ENCODE data around the gene KCNC3.

KCNC3 gene

DNA sequence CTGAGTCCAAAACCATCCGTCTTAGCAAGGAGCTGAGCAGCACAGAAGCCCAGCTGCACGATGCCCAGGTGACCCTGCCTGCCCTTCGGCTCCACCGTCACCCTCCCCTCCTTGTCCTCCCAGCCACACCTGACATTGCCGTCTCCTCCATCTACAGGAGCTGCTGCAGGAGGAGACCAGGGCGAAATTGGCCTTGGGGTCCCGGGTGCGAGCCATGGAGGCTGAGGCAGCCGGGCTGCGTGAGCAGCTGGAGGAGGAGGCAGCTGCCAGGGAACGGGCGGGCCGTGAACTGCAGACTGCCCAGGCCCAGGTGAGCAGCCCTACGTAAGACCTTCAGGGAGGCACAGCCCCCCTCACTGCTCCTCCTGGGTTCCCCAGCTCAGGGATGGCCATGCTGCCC, 49.1 kb downstream of the KCNC3 start:
- Histone ChIP-seq H3K27me3 (ENCODE audit: insufficient read depth, low read length, poor library complexity, severe bottlenecking) (no peaks in the 10 kb centered on the region), H3K4me1 (ENCODE audit: insufficient read depth, low read length, poor library complexity, severe bottlenecking) (no peaks in the 10 kb centered on the region), H3F3A (ENCODE audit: low read depth) (no peaks in the 10 kb centered on the region), H3K9me2 (replicated peaks; ENCODE audit: low read depth, low read length) (no peaks in the 10 kb centered on the region), H4K20me1 (ENCODE audit: insufficient read depth, low read length, poor library complexity, severe bottlenecking) (no peaks in the 10 kb centered on the region), H3K4me2 (ENCODE audit: low read depth, low read length, poor library complexity, severe bottlenecking) (no peak overlapping the region), H2AFZ (ENCODE audit: low read length) (no peak overlapping the region), H3K79me2 (ENCODE audit: insufficient read depth, low read length) (no peaks in the 10 kb centered on the region), H3K4me3 (ENCODE audit: low read length, poor library complexity, severe bottlenecking) (no peak overlapping the region), H3K9ac (ENCODE audit: low read depth, low read length, poor library complexity, severe bottlenecking) (no peak overlapping the region), H3K9me3 (ENCODE audit: insufficient read depth, low read depth, low read length) (peaks cover 6% of the 10 kb centered on the region; the same call in 1 of the 2 replicates), H3K36me3 (ENCODE audit: insufficient read depth, low read length) (no peaks in the 10 kb centered on the region)
- TF ChIP-seq, protein P1, sequence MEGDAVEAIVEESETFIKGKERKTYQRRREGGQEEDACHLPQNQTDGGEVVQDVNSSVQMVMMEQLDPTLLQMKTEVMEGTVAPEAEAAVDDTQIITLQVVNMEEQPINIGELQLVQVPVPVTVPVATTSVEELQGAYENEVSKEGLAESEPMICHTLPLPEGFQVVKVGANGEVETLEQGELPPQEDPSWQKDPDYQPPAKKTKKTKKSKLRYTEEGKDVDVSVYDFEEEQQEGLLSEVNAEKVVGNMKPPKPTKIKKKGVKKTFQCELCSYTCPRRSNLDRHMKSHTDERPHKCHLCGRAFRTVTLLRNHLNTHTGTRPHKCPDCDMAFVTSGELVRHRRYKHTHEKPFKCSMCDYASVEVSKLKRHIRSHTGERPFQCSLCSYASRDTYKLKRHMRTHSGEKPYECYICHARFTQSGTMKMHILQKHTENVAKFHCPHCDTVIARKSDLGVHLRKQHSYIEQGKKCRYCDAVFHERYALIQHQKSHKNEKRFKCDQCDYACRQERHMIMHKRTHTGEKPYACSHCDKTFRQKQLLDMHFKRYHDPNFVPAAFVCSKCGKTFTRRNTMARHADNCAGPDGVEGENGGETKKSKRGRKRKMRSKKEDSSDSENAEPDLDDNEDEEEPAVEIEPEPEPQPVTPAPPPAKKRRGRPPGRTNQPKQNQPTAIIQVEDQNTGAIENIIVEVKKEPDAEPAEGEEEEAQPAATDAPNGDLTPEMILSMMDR (conservative IDR thresholded peaks at IDR 0.05; ENCODE audit: low read length) = no peak
- TF ChIP-seq EZH2phosphoT487 (IDR thresholded peaks at IDR 0.05; ENCODE audit: borderline replicate concordance) = no peak

DNA sequence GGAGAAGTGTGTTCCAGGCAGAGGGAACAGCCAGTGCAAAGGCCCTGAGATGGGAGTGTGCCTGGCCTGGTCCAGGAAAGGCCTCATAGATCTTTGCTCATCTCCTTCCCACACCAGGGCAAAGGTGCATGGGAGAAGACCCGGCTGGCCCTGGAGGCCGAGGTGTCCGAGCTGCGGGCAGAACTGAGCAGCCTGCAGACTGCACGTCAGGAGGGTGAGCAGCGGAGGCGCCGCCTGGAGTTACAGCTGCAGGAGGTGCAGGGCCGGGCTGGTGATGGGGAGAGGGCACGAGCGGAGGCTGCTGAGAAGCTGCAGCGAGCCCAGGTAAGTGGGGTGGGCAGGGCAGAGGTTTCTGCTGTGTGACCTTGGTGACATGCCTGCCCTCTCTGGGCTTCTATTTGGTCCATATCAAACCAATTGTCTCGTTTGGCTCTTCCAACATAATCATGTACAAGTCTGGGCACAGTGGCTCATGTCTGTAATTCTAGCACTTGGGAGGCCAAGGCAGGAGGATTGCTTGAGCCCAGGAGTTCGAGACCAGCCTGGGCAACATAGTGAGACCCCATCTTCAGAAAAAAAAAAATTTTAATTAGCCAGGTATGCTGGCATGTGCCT, 51.1 kb downstream of the KCNC3 start:
- no peaks in the 10 kb centered on the region for H3K27me3 ChIP-seq (ENCODE audit: insufficient read depth, low read length, poor library complexity, severe bottlenecking)
- H3F3A ChIP-seq (ENCODE audit: low read depth) = no peaks in the 10 kb centered on the region
- H3K4me3 ChIP-seq (ENCODE audit: low read length, poor library complexity, severe bottlenecking) = no peak overlapping the region
- no peaks in the 10 kb centered on the region for H3K36me3 ChIP-seq (ENCODE audit: insufficient read depth, low read length)
- no peaks in the 10 kb centered on the region for H4K20me1 ChIP-seq (ENCODE audit: insufficient read depth, low read length, poor library complexity, severe bottlenecking)
- H3K9ac ChIP-seq (ENCODE audit: low read depth, low read length, poor library complexity, severe bottlenecking) = no peak overlapping the region
- H3K9me2 ChIP-seq (replicated peaks; ENCODE audit: low read depth, low read length) = no peaks in the 10 kb centered on the region
- no peak overlapping the region for H2AFZ ChIP-seq (ENCODE audit: low read length)
- no peaks in the 10 kb centered on the region for H3K79me2 ChIP-seq (ENCODE audit: insufficient read depth, low read length)
- H3K4me2 ChIP-seq (ENCODE audit: low read depth, low read length, poor library complexity, severe bottlenecking) = no peak overlapping the region
- peaks cover 9% of the 10 kb centered on the region; the same call in 1 of the 2 replicates for H3K9me3 ChIP-seq (ENCODE audit: insufficient read depth, low read depth, low read length)
- no peaks in the 10 kb centered on the region for H3K4me1 ChIP-seq (ENCODE audit: insufficient read depth, low read length, poor library complexity, severe bottlenecking)
- TF ChIP-seq, protein P1 (conservative IDR thresholded peaks at IDR 0.05; ENCODE audit: low read length) = no peak
- no peak for TF ChIP-seq EZH2phosphoT487 (IDR thresholded peaks at IDR 0.05; ENCODE audit: borderline replicate concordance)

DNA sequence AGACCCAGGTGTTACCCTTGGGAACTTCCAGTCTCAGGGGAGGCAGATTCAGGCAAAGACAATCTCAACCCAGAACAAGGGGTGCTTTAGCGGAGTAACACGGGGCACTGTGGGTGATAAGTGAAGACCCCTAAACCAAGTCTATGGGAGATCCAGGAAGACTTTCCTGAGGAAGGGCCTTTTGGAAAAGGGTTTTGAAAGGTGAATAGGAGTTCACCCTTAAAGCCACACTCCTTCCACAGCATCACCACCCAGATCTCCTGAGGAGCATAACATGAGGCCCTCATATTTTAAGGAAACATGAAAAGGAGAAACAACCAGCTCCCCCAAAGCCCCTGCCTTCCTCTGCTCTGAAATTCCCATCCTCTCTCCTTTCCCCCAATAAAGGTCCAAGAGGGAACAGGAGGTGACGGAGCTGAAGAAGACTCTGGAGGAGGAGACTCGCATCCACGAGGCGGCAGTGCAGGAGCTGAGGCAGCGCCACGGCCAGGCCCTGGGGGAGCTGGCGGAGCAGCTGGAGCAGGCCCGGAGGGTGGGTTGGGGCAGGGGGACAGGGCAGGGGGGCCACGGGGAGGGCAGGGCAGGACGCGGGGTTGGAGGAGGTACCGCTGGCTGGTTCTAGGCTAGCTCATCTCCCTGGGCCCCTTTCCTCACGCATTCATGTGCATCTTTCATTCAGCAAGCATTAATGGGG, 52.7 kb downstream of the KCNC3 start:
- H3F3A ChIP-seq (ENCODE audit: low read depth) = no peaks in the 10 kb centered on the region
- no peaks in the 10 kb centered on the region for H3K27me3 ChIP-seq (ENCODE audit: insufficient read depth, low read length, poor library complexity, severe bottlenecking)
- no peak overlapping the region for H3K4me2 ChIP-seq (ENCODE audit: low read depth, low read length, poor library complexity, severe bottlenecking)
- H2AFZ ChIP-seq (ENCODE audit: low read length) = no peak overlapping the region
- peaks cover 9% of the 10 kb centered on the region; the same call in 1 of the 2 replicates for H3K9me3 ChIP-seq (ENCODE audit: insufficient read depth, low read depth, low read length)
- no peaks in the 10 kb centered on the region for H4K20me1 ChIP-seq (ENCODE audit: insufficient read depth, low read length, poor library complexity, severe bottlenecking)
- H3K36me3 ChIP-seq (ENCODE audit: insufficient read depth, low read length) = no peaks in the 10 kb centered on the region
- H3K9me2 ChIP-seq (replicated peaks; ENCODE audit: low read depth, low read length) = no peaks in the 10 kb centered on the region
- no peak overlapping the region for H3K4me3 ChIP-seq (ENCODE audit: low read length, poor library complexity, severe bottlenecking)
- TF ChIP-seq EZH2phosphoT487 (IDR thresholded peaks at IDR 0.05; ENCODE audit: borderline replicate concordance) = no peak
- TF ChIP-seq, protein P1 (conservative IDR thresholded peaks at IDR 0.05; ENCODE audit: low read length) = no peak
- no peak overlapping the region for H3K9ac ChIP-seq (ENCODE audit: low read depth, low read length, poor library complexity, severe bottlenecking)
- H3K79me2 ChIP-seq (ENCODE audit: insufficient read depth, low read length) = no peaks in the 10 kb centered on the region
- H3K4me1 ChIP-seq (ENCODE audit: insufficient read depth, low read length, poor library complexity, severe bottlenecking) = no peaks in the 10 kb centered on the region

Measured in Loucy (cell line).